B cell (primary cell): ENCODE measurements around the gene ARPC4. TPM values are rescaled to one million over a fixed set of nuclear protein-coding genes. Genes with fewer than 3 reads are reported as not detected.

Experiments
- ATAC-seq: fragments of 200-7000 bp; cut with Tn5 transposase; one replicate; pipeline ENCODE4 v1.10.0; 2021; ENCODE audit warnings: low read depth, mild to moderate bottlenecking, moderate number of reproducible peaks, moderate library complexity
- CTCF ChIA-PET: fragments of 350-600 bp; sonication (Branson Sonifier 250); formaldehyde crosslinking; loops from one replicate; lab custom pipeline; 2021; ENCODE audit warnings: antibody characterized with exemption, inconsistent platforms; lab: Charles Lee
- POLR2A ChIA-PET: fragments of 350-600 bp; sonication (Branson Sonifier 250); formaldehyde crosslinking; loops from one replicate; lab custom pipeline; 2021; ENCODE audit warnings: antibody characterized with exemption; lab: Charles Lee
- DNase-seq: peaks from one replicate; pipeline ENCODE4 v3.0.0; 2013
- H2AFZ ChIP-seq: 2 replicates; pipeline ENCODE4 v1.6.1; 2012; ENCODE audit warnings: mild to moderate bottlenecking, low read depth, low read length; ENCODE audit not compliant: insufficient read depth, poor library complexity, severe bottlenecking
- H3K27ac ChIP-seq, 2 donors: 1 replicate in 1 of 2; 2 replicates in 1 of 2; pipeline ENCODE4 v1.5.1; 2012 to 2013; ENCODE audit warnings: low read length in 2 of 2, mild to moderate bottlenecking in 2 of 2, moderate library complexity in 1 of 2
- H3K27me3 ChIP-seq, 4 experiments: fragments of 200-600 bp in 1 of 4; sonication (generic) in 1 of 4; replicated peaks in 1 of 4; 1 replicate in 2 of 4; 2 replicates in 2 of 4; pipeline versions ENCODE4 v1.6.1 to v1.7.0; 2013 to 2016; ENCODE audit warnings: low read length in 3 of 4, mild to moderate bottlenecking in 2 of 4, mixed read lengths in 1 of 4, moderate library complexity in 1 of 4; ENCODE audit not compliant: insufficient read depth in 4 of 4, control insufficient read depth in 3 of 4; ENCODE audit errors: control extremely low read depth in 1 of 4
- H3K36me3 ChIP-seq, 2 experiments: replicated peaks in 1 of 2; 1 replicate in 1 of 2; 2 replicates in 1 of 2; pipeline versions ENCODE4 v1.6.1 to v1.7.1; 2013; ENCODE audit warnings: low read length in 1 of 2; ENCODE audit not compliant: insufficient read depth in 2 of 2, control insufficient read depth in 1 of 2; ENCODE audit errors: control extremely low read depth in 1 of 2, extremely low read depth in 1 of 2
- H3K4me1 ChIP-seq, 2 donors: fragments of 200-600 bp in 1 of 2; sonication (generic) in 1 of 2; 1 replicate in 1 of 2; 2 replicates in 1 of 2; pipeline versions ENCODE4 v1.5.1 to v1.6.1; 2013 to 2017; ENCODE audit warnings: low read length in 2 of 2; ENCODE audit not compliant: control insufficient read depth in 2 of 2, insufficient read depth in 2 of 2
- H3K4me2 ChIP-seq: replicated peaks from 2 replicates; pipeline ENCODE3; 2012; ENCODE audit warnings: mild to moderate bottlenecking, low read depth, low read length; ENCODE audit not compliant: poor library complexity, severe bottlenecking
- H3K4me3 ChIP-seq, 5 experiments: fragments of 200-600 bp in 1 of 5; sonication (generic) in 1 of 5; 1 replicate in 3 of 5; 2 replicates in 2 of 5; pipeline versions ENCODE4 v1.5.1 to v1.7.0; 2011 to 2016; ENCODE audit warnings: low read length in 4 of 5, mild to moderate bottlenecking in 4 of 5, low read depth in 2 of 5, control low read depth in 1 of 5, moderate library complexity in 1 of 5; ENCODE audit not compliant: insufficient read depth in 1 of 5; ENCODE audit errors: control extremely low read depth in 1 of 5, extremely low read depth in 1 of 5
- H3K79me2 ChIP-seq: fragments of 200-600 bp; sonication (generic); one replicate; pipeline ENCODE4 v1.6.0; 2016; ENCODE audit warnings: low read length; ENCODE audit not compliant: control insufficient read depth, insufficient read depth
- H3K9ac ChIP-seq: fragments of 200-600 bp; sonication (generic); 2 replicates; pipeline ENCODE4 v1.6.1; 2017; ENCODE audit warnings: mild to moderate bottlenecking, low read length, moderate library complexity
- H3K9me3 ChIP-seq, 3 donors: one replicate each; pipeline versions ENCODE4 v1.6.1 to v1.7.1; 2013; ENCODE audit warnings: low read length in 2 of 3; ENCODE audit not compliant: control insufficient read depth in 2 of 3, insufficient read depth in 1 of 3; ENCODE audit errors: control extremely low read depth in 1 of 3
- H4K20me1 ChIP-seq: 2 replicates; pipeline ENCODE4 v1.6.0; 2012; ENCODE audit warnings: mild to moderate bottlenecking, low read length; ENCODE audit not compliant: insufficient read depth, control insufficient read depth, poor library complexity, severe bottlenecking
- H3K27ac Mint-ChIP-seq: one replicate; pipeline ENCODE4 v1.8.0; 2021; ENCODE audit warnings: mixed read lengths
- H3K27me3 Mint-ChIP-seq: one replicate; pipeline ENCODE4 v1.8.0; 2021; ENCODE audit warnings: mixed read lengths
- H3K4me1 Mint-ChIP-seq: one replicate; pipeline ENCODE4 v1.8.0; 2021; ENCODE audit warnings: mixed read lengths
- H3K4me3 Mint-ChIP-seq: one replicate; pipeline ENCODE4 v1.8.0; 2021; ENCODE audit warnings: mixed read lengths
- H3K9me3 Mint-ChIP-seq: one replicate; pipeline ENCODE4 v1.8.0; 2022; ENCODE audit warnings: mixed read lengths; ENCODE audit not compliant: insufficient read depth
- CTCF ChIP-seq: fragments of 200-600 bp; IDR thresholded peaks from one replicate; pipeline ENCODE4 v1.8.0; 2022; ENCODE audit warnings: antibody characterized with exemption, mild to moderate bottlenecking
- EZH2 ChIP-seq: IDR thresholded peaks from 2 replicates; pipeline ENCODE4 v1.6.1; 2012; ENCODE audit warnings: borderline replicate concordance, low read depth, mild to moderate bottlenecking, moderate library complexity, low read length; ENCODE audit not compliant: insufficient read depth, poor library complexity, severe bottlenecking
- WGBS: methylation state at CpG from one replicate; pipeline ENCODE4 v1.1.5; 2013; ENCODE audit warnings: missing lambda C conversion rate; ENCODE audit not compliant: insufficient coverage; 5-methylcytosine and 5-hydroxymethylcytosine counted together
- intact Hi-C: fragments of 100-400 bp; cut with micrococcal nuclease; formaldehyde crosslinking; loops from one replicate; pipeline ENCODE4 v1.10.0; 2022
- polyA plus RNA-seq: library from polyadenylated mRNA; depleted of rRNA; stranded (reverse); fragments of >200 nt; gene quantifications from 2 replicates; pipeline ENCODE4 v1.2.3, GENCODE V29; 2012
- total RNA-seq, 2 donors: library from RNA; stranded (reverse); fragments of 120-200 nt in 1 of 2; gene quantifications; 1 replicate in 1 of 2; 2 replicates in 1 of 2; pipeline versions ENCODE4 v1.2.3 to v1.2.4, GENCODE V29; 2013 to 2022

The ARPC4 gene
- total and polyA plus RNA-seq, 2 donors (not counting 1 experiment from before 2014, with no cell fraction given): 110 to 174 TPM

GRCh38 chr3:9791127-9791526 lies 1.8 kb upstream of the ARPC4 start:
- Histone ChIP-seq H3K79me2 (peaks cover 63% of the 10 kb centered on the region), H3K9me3 (no peaks in the 10 kb centered on the region), H3K4me1 (peaks cover 37 to 49% of the 10 kb centered on the region in 2 donors), H3K36me3 (peaks cover 0 to 42% of the 10 kb centered on the region in 2 experiments), H4K20me1 (peaks cover 24% of the 10 kb centered on the region), H3K9ac (peak overlapping the region; percentile 98), H3K4me2 (peak overlapping the region; percentile 98), H3K4me3 (no peak overlapping the region), H2AFZ (no peak overlapping the region), H3K27me3 (no peaks in the 10 kb centered on the region), H3K27ac (peak overlapping the region in 1 of 2 donors; percentile 93)
- peaks cover 46% of the 10 kb centered on the region for H3K4me1 Mint-ChIP-seq
- POLR2A ChIA-PET: no interaction called here
- CTCF ChIA-PET: interaction anchor here (1.0 to 2.4 kb wide), 2 partner anchors 10 to 64 kb away, joined by 3 to 15 read pairs; no protein-coding TSS in a partner anchor
- no peaks in the 10 kb centered on the region for H3K27me3 Mint-ChIP-seq
- intact Hi-C loops: no loop called here
- no peak for DNase-seq
- H3K9me3 Mint-ChIP-seq: no peaks in the 10 kb centered on the region
- WGBS: 98% methylated on average over 9 of the region's 11 CpGs
- no peak for ATAC-seq
- peak overlapping the region; percentile 99 for H3K4me3 Mint-ChIP-seq
- no peak for TF ChIP-seq EZH2
- no peak for TF ChIP-seq CTCF
- H3K27ac Mint-ChIP-seq: peak overlapping the region; percentile 59

- POLR2A ChIA-PET: interaction anchor here (0.6 to 1.6 kb wide), 14 partner anchors 10 to 529 kb away, joined by 3 to 39 read pairs (median 5); partner anchors contain the start of genes CRELD1, FANCD2, GHRL and MTMR14
- DNase-seq: no peak
These were observed 985 bp upstream of the ARPC4 start for GRCh38 chr3:9791790-9792404.

More at GRCh38 chr3:9791790-9792404, 985 bp upstream of the ARPC4 start:
- Histone ChIP-seq H3K36me3 (peaks cover 1 to 37% of the 10 kb centered on the region in 2 experiments), H3K4me3 (peak overlapping the region; percentile 78 to 99 (median 94)), H3K27ac (peak overlapping the region; percentile 93 to 99), H3K9ac (peak overlapping the region; percentile 98), H3K9me3 (no peaks in the 10 kb centered on the region), H3K4me2 (peak overlapping the region; percentile 98), H3K27me3 (no peaks in the 10 kb centered on the region), H3K4me1 (peaks cover 44 to 56% of the 10 kb centered on the region in 2 donors), H2AFZ (peak overlapping the region; percentile 96), H4K20me1 (peaks cover 31% of the 10 kb centered on the region), H3K79me2 (peaks cover 65% of the 10 kb centered on the region)
- Mint-ChIP-seq H3K4me3 (peak overlapping the region; percentile 99), H3K9me3 (no peaks in the 10 kb centered on the region), H3K27ac (peak overlapping the region; percentile 100), H3K27me3 (no peaks in the 10 kb centered on the region), H3K4me1 (peaks cover 51% of the 10 kb centered on the region)
- CTCF ChIA-PET: interaction anchor here (0.6 to 2.4 kb wide), 7 partner anchors 10 to 471 kb away, joined by 3 to 17 read pairs (median 4); partner anchors contain the start of gene TTLL3
- ATAC-seq: no peak
- 16% methylated on average over 12 of the region's 14 CpGs for WGBS
- no peak for TF ChIP-seq CTCF
- TF ChIP-seq EZH2: no peak
- intact Hi-C loops: loop anchor here (1.0 to 2.0 kb wide), 7 partner anchors 12 to 529 kb away; partner anchors contain the start of genes BRPF1, RPUSD3, SEC13 and SETD5
